ENCODE measurements around the gene FAM135A.
"Not testable (repeated sequence)": the region's sequence is repeated elsewhere in the genome, so short reads cannot be mapped to it uniquely, and the experiment has no call there.

Gene FAM135A

DNA sequence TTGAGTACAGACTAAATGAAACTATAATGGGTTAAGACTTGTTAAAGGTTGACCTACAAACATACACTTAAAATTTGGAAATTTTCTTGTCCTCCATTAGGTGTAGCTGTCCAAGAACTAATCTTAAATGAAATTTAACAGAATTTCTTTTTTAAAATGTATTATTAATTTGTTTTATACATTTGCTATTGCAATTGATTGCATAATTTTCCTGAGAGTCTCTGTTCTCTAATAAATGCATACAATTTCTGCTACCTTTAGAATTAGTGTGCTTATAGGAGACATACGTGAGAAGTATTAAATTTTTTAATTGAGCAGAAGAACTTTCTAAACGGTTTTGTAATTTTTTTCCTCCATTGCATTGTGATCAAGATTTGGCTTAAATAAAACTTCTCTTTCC is 1.5 kb downstream of the FAM135A start:
- peaks cover 9% of the 10 kb centered on the region for H3K4me1 ChIP-seq (ENCODE audit: control insufficient read depth, insufficient read depth, low read length, poor library complexity, severe bottlenecking)
- no peak overlapping the region for H3K4me3 ChIP-seq (ENCODE audit: insufficient read depth, low read depth, low read length, poor library complexity, severe bottlenecking)
- no peaks in the 10 kb centered on the region for H3K36me3 ChIP-seq (ENCODE audit: control insufficient read depth, insufficient read depth, low read length)
- DNase-seq = no peak
- no peaks in the 10 kb centered on the region for H3K9me3 ChIP-seq (ENCODE audit: control insufficient read depth, low read length)
- no peaks in the 10 kb centered on the region for H3K27me3 ChIP-seq (replicated peaks; ENCODE audit: control insufficient read depth, insufficient read depth, low read length, poor library complexity, severe bottlenecking)
- H3K27ac ChIP-seq (ENCODE audit: insufficient read depth, low read length, poor library complexity, severe bottlenecking) = no peak overlapping the region

DNA sequence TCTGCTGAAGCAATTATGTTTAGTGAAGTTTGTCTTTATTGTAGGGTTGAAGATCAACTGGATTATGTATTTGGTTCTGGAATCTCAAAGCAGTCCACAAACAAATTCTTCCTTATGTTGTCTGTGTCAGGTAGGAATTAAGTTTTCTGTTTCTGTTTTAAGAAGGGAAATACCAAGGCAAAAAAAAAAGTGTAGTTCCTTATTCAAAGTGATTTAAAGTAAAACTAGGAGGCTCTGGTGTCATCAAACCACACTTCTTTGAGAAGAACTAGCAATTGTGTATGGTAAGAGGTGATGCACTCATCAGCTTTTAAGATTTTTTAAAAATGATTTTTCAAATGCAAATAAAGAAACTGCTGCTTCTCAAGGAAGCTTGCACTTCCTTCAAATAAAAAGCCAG is 1.9 kb downstream of the FAM135A start:
- Histone ChIP-seq H3K4me3 (ENCODE audit: insufficient read depth, low read depth, low read length, poor library complexity, severe bottlenecking) (no peak overlapping the region), H3K27ac (ENCODE audit: insufficient read depth, low read length, poor library complexity, severe bottlenecking) (no peak overlapping the region), H3K36me3 (ENCODE audit: control insufficient read depth, insufficient read depth, low read length) (no peaks in the 10 kb centered on the region), H3K4me1 (ENCODE audit: control insufficient read depth, insufficient read depth, low read length, poor library complexity, severe bottlenecking) (peaks cover 9% of the 10 kb centered on the region), H3K27me3 (replicated peaks; ENCODE audit: control insufficient read depth, insufficient read depth, low read length, poor library complexity, severe bottlenecking) (no peaks in the 10 kb centered on the region), H3K9me3 (ENCODE audit: control insufficient read depth, low read length) (no peaks in the 10 kb centered on the region)
- DNase-seq = no peak

DNA sequence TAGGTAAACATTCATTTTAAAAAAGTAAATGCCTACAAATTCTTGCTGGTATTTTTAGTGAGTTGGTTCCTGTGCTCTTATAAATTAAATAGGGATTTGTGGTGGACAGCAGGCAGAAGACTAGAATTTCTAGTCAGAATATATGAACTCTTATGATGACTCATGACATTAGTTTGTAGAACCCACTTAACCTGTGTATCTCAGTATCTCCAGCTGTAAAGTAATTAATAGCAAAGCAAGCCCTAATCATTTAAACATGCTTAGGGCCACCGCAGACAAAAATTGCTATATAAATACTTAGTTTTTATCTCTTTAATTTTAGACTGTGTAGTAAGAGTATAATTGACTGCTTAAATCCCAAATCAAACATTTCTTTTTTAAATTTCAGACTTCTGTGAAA is 2.4 kb downstream of the FAM135A start:
- Histone ChIP-seq H3K27me3 (replicated peaks; ENCODE audit: control insufficient read depth, insufficient read depth, low read length, poor library complexity, severe bottlenecking) (no peaks in the 10 kb centered on the region), H3K27ac (ENCODE audit: insufficient read depth, low read length, poor library complexity, severe bottlenecking) (no peak overlapping the region), H3K36me3 (ENCODE audit: control insufficient read depth, insufficient read depth, low read length) (no peaks in the 10 kb centered on the region), H3K4me3 (ENCODE audit: insufficient read depth, low read depth, low read length, poor library complexity, severe bottlenecking) (no peak overlapping the region), H3K4me1 (ENCODE audit: control insufficient read depth, insufficient read depth, low read length, poor library complexity, severe bottlenecking) (peaks cover 9% of the 10 kb centered on the region), H3K9me3 (ENCODE audit: control insufficient read depth, low read length) (no peaks in the 10 kb centered on the region)
- DNase-seq = no peak

DNA sequence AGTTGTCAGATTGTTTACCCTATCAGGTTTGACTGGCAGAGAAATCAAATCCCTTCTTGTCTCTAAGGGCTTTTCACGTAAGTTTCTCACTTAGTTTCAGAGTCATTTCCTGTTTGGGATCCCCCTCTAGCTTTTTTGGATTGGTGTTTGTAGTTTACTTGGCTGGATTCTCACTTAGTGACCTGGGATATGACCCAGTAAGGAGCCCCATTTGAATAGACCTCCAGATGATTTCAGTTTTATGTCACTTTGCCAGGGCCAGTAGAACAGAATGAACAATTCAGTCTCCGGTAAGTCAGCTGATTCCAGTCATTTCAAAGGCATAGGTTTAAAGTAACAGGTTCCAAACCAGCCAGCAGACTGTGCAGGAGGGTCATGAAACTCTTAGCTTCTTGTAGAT is 8.2 kb downstream of the FAM135A start:
- H3K4me1 ChIP-seq (ENCODE audit: control insufficient read depth, insufficient read depth, low read length, poor library complexity, severe bottlenecking) = no peaks in the 10 kb centered on the region
- H3K36me3 ChIP-seq (ENCODE audit: control insufficient read depth, insufficient read depth, low read length) = no peaks in the 10 kb centered on the region
- no peak overlapping the region for H3K4me3 ChIP-seq (ENCODE audit: insufficient read depth, low read depth, low read length, poor library complexity, severe bottlenecking)
- no peaks in the 10 kb centered on the region for H3K27me3 ChIP-seq (replicated peaks; ENCODE audit: control insufficient read depth, insufficient read depth, low read length, poor library complexity, severe bottlenecking)
- H3K27ac ChIP-seq (ENCODE audit: insufficient read depth, low read length, poor library complexity, severe bottlenecking) = no peak overlapping the region
- no peak for DNase-seq
- H3K9me3 ChIP-seq (ENCODE audit: control insufficient read depth, low read length) = no peaks in the 10 kb centered on the region

DNA sequence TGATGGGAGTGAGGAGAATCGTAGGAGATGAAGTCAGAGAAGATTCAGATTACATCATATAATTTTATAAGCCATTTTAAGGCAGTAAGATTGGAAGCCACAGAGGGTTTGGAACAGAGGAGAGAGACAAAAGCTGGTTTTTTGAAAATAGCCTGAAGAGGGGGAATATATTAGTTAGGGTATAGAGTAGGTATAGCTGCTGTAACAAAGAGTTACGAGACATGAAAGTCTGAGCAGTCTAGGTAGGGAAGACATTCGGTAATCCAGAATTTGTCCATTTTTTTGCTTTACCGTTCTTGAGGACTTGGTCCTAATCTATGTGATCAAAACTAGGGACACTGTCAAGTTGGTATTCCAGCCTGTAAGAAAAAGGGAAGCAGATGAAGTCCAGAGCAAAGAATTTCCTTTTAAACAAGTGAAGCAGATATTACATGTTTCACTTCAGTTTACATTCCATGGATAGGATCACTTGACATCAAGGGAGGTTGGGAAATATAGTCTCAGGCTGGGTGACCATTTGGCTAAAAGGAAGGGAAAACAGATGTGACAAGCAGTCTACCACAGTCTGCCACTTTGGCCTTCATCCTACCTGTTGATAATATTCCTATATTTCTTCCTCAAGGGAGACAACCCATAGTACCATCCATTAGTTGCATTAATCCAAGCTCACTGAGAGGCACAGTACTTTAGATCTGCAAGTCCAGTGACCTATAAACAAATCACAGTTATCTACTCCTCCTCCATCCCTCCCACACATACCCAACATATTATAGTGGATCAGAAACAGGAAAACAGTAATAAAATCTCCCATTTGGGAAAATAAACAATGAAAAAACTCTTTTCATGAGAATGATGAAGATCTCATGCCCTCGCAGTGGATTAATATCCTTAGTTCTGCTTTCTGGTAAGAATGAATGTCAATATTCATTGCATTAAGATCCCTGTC is 10.2 kb downstream of the FAM135A start:
- no peak for DNase-seq
- Histone ChIP-seq H3K36me3 (ENCODE audit: control insufficient read depth, insufficient read depth, low read length) (no peaks in the 10 kb centered on the region), H3K4me3 (ENCODE audit: insufficient read depth, low read depth, low read length, poor library complexity, severe bottlenecking) (no peak overlapping the region), H3K4me1 (ENCODE audit: control insufficient read depth, insufficient read depth, low read length, poor library complexity, severe bottlenecking) (no peaks in the 10 kb centered on the region), H3K27ac (ENCODE audit: insufficient read depth, low read length, poor library complexity, severe bottlenecking) (no peak overlapping the region), H3K9me3 (ENCODE audit: control insufficient read depth, low read length) (no peaks in the 10 kb centered on the region), H3K27me3 (replicated peaks; ENCODE audit: control insufficient read depth, insufficient read depth, low read length, poor library complexity, severe bottlenecking) (no peaks in the 10 kb centered on the region)

DNA sequence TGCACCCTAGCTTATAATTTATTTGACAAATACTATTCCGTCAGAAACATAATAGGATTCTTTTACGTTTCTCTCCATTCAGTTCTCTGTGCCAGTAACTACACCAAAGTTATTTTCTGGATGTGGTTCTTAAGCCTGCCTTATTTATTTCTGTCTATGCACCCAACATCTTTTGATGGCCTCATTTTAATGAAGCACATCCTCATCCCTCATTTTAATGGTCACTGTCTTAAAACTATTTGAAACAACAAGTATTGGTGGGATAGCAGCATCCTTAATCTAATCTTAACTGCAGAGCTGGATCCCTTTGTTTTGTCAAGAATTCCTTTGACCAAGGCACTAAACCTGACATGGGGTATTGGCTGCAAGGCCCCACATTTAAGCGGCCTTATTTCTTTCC is 11.0 kb downstream of the FAM135A start:
- peaks cover 5% of the 10 kb centered on the region for H3K36me3 ChIP-seq (ENCODE audit: control insufficient read depth, insufficient read depth, low read length)
- no peak overlapping the region for H3K4me3 ChIP-seq (ENCODE audit: insufficient read depth, low read depth, low read length, poor library complexity, severe bottlenecking)
- no peak overlapping the region for H3K27ac ChIP-seq (ENCODE audit: insufficient read depth, low read length, poor library complexity, severe bottlenecking)
- DNase-seq = no peak
- H3K4me1 ChIP-seq (ENCODE audit: control insufficient read depth, insufficient read depth, low read length, poor library complexity, severe bottlenecking) = no peaks in the 10 kb centered on the region
- no peaks in the 10 kb centered on the region for H3K27me3 ChIP-seq (replicated peaks; ENCODE audit: control insufficient read depth, insufficient read depth, low read length, poor library complexity, severe bottlenecking)
- H3K9me3 ChIP-seq (ENCODE audit: control insufficient read depth, low read length) = no peaks in the 10 kb centered on the region

DNA sequence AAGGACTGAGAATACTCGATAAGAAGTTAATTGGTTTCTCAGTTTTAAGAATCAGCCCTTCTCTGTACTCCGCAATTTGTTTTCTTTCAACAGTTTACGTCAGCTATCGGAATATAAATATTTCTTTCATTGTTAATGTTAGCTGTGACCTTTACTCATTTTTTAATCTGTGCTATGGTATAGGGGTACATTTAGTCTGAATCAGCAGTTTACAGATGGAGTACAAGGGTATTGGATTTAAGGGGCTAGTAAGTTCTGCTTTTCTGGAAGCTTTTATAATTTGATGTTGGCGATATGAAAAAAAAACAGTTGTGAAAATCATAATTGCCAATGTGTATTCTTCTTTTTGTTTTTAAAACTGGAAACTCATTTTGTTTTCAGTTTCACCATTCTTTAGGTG is 23.0 kb downstream of the FAM135A start:
- H3K36me3 ChIP-seq (ENCODE audit: control insufficient read depth, insufficient read depth, low read length) = no peaks in the 10 kb centered on the region

DNA sequence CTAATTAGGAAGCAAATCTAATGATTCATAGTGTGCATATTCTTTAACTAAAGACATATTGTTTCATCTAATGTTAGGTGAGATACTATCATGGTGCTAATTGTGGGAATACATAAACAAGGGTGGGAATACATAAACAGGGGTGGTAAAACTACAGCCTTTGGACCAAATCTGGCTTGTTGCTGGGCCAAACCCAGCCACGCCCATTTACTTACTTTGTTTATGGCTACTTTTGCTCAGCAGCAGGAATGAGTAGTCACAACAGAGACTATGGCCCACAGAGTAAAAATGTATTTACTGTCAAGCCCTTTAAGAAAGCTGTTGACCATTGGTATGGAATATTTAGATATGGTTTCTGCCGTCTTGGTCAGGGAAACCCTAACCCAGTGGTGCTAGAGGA is 31.7 kb downstream of the FAM135A start:
- Histone ChIP-seq H3K4me3 (ENCODE audit: insufficient read depth, low read depth, low read length, poor library complexity, severe bottlenecking) (no peak overlapping the region), H3K4me1 (ENCODE audit: control insufficient read depth, insufficient read depth, low read length, poor library complexity, severe bottlenecking) (no peaks in the 10 kb centered on the region), H3K36me3 (ENCODE audit: control insufficient read depth, insufficient read depth, low read length) (no peaks in the 10 kb centered on the region), H3K27ac (ENCODE audit: insufficient read depth, low read length, poor library complexity, severe bottlenecking) (no peak overlapping the region), H3K9me3 (ENCODE audit: control insufficient read depth, low read length) (no peaks in the 10 kb centered on the region), H3K27me3 (replicated peaks; ENCODE audit: control insufficient read depth, insufficient read depth, low read length, poor library complexity, severe bottlenecking) (no peaks in the 10 kb centered on the region)
- no peak for DNase-seq

More for the DNA sequence above, 23.0 kb downstream of the FAM135A start:
- Histone ChIP-seq H3K27me3 (replicated peaks; ENCODE audit: control insufficient read depth, insufficient read depth, low read length, poor library complexity, severe bottlenecking) (no peaks in the 10 kb centered on the region), H3K4me3 (ENCODE audit: insufficient read depth, low read depth, low read length, poor library complexity, severe bottlenecking) (no peak overlapping the region), H3K4me1 (ENCODE audit: control insufficient read depth, insufficient read depth, low read length, poor library complexity, severe bottlenecking) (no peaks in the 10 kb centered on the region), H3K27ac (ENCODE audit: insufficient read depth, low read length, poor library complexity, severe bottlenecking) (no peak overlapping the region), H3K9me3 (ENCODE audit: control insufficient read depth, low read length) (no peaks in the 10 kb centered on the region)
- DNase-seq = no peak

DNA sequence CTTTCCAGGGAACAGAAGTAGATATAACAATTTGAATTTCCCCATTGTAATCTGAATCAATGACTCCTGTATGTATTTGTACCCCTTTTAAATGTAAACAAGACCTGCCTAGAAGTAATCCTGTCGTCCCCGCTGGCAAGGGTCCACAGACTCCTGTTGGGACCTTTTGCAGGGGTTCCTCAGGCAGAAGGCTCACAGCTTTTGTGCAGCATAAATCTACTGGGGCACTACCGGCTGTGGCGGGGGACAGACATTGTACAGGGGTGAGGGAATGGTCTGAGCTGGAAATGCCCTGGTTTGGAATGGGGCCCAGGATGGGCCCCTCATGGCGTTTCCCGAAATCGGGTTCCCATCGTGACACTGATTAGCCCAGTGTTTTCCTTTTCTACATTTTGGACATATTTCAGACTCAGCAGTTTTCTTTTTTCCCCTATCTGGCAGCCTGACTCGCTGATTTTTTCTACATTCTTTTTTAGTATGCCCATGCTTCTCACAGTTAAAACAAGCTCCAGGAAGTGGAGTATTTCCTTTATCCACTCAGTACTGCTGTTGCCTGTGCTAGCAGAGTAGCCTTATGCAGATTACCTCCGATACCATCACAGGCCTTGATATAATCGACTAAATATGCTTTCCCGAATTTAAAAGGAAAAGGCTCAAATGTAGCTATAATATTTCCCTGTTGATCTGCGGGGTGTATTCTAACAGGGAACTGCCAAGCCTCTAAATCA is 34.2 kb downstream of the FAM135A start:
- H3K27me3 ChIP-seq (replicated peaks; ENCODE audit: control insufficient read depth, insufficient read depth, low read length, poor library complexity, severe bottlenecking); H3K36me3 ChIP-seq (ENCODE audit: control insufficient read depth, insufficient read depth, low read length); H3K4me1 ChIP-seq (ENCODE audit: control insufficient read depth, insufficient read depth, low read length, poor library complexity, severe bottlenecking); H3K4me3 ChIP-seq (ENCODE audit: insufficient read depth, low read depth, low read length, poor library complexity, severe bottlenecking); H3K27ac ChIP-seq (ENCODE audit: insufficient read depth, low read length, poor library complexity, severe bottlenecking); DNase-seq; H3K9me3 ChIP-seq (ENCODE audit: control insufficient read depth, low read length): not testable (repeated sequence)

DNA sequence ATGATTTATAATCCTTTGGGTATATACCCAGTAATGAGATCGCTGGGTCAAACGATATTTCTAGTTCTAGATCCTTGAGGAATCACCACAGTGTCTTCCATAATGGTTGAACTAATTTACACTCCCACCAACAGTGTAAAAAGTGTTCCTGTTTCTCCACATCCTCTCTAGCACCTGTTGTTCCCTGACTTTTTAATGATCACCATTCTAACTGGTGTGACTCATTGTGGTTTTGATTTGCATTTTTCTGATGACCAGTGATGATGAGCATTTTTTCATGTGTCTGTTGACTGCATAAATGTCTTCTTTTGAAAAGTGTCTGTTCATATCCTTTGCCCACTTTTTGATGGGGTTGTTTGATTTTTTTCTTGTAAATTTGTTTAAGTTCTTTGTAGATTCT is 40.6 kb downstream of the FAM135A start:
- not testable (repeated sequence) for H3K9me3 ChIP-seq (ENCODE audit: control insufficient read depth, low read length); H3K27me3 ChIP-seq (replicated peaks; ENCODE audit: control insufficient read depth, insufficient read depth, low read length, poor library complexity, severe bottlenecking); DNase-seq; H3K4me3 ChIP-seq (ENCODE audit: insufficient read depth, low read depth, low read length, poor library complexity, severe bottlenecking); H3K27ac ChIP-seq (ENCODE audit: insufficient read depth, low read length, poor library complexity, severe bottlenecking); H3K4me1 ChIP-seq (ENCODE audit: control insufficient read depth, insufficient read depth, low read length, poor library complexity, severe bottlenecking); H3K36me3 ChIP-seq (ENCODE audit: control insufficient read depth, insufficient read depth, low read length)

Measured in effector memory CD4-positive, alpha-beta T cell (primary cell).